ENCODE results near the gene ASB2. TPM values are rescaled to one million over a fixed set of nuclear protein-coding genes. Genes with fewer than 3 reads are reported as not detected.

ASB2 gene
- total and polyA plus RNA-seq, 2 of the 13 experiments (the other 11 are each of a cell fraction or from before 2014, with no cell fraction given): 0.82 to 4.1 TPM

DNA sequence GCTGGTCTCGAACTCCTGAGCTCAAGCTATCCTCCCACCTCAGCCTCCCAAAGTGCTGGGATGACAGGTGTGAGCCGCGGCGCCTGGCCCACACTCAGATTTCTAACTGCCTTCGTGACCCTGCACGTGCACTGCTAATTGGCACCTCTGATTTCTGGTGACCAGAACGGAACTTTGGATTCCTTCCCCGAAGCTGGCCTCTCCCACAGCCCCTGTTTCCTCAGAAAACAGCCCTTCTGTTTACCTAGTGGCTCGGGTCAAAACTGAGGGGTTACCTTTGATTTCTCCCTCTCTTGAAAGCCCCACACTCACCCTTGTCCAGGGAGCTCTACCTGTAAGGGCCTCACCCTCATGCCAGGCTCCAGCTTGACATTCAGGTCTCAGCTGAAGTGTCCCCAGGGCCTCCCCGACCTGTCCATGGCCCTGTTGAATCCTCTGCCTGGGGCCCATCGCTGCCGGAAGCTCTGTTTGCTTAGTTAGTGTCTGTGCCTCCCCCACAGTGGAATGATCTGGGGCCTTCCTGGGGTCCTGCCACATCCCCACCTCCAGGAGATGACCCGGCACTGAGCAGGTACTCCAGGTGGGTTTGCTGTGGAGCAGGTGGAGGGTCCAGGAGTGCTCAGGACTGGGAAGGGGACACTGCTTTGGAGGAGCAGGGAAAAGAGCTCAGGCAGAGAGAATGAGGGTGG lies 73.6 kb downstream of the ASB2 start (continued):
- TF ChIP-seq ZBED4 (CRISPR knock-in tag; IDR thresholded peaks at IDR 0.05; ENCODE audit: borderline replicate concordance): 0 out of 2 replicates have a peak, but pooled peaks have one; percentile 53
- TF ChIP-seq SIX1 (CRISPR knock-in tag; IDR thresholded peaks at IDR 0.05; ENCODE audit: borderline replicate concordance): 0 out of 2 replicates have a peak, but pooled peaks have one; percentile 15
- TF ChIP-seq FLYWCH1 (CRISPR knock-in tag; IDR thresholded peaks at IDR 0.05): no peak
- TF ChIP-seq RFX1 (IDR thresholded peaks at IDR 0.05): no peak
- no peak for TF ChIP-seq ZNF234 (CRISPR knock-in tag; conservative IDR thresholded peaks at IDR 0.05)
- TF ChIP-seq NONO (IDR thresholded peaks at IDR 0.05): no peak
- TF ChIP-seq NONO (CRISPR knock-in tag; conservative IDR thresholded peaks at IDR 0.05): no peak
- TF ChIP-seq MXD1 (CRISPR knock-in tag; IDR thresholded peaks at IDR 0.05): 0 out of 2 replicates have a peak, but pooled peaks have one; percentile 15
- no peak for TF ChIP-seq ONECUT2 (CRISPR knock-in tag; IDR thresholded peaks at IDR 0.05)
- TF ChIP-seq TCF7L2 (IDR thresholded peaks at IDR 0.05; ENCODE audit: low read depth, low read length): no peak
- no peak for TF ChIP-seq SIN3A (IDR thresholded peaks at IDR 0.05; ENCODE audit: borderline replicate concordance, low read depth, low read length)
- no peak for TF ChIP-seq ZZZ3 (CRISPR knock-in tag; IDR thresholded peaks at IDR 0.05; ENCODE audit: borderline replicate concordance)
- no peak for TF ChIP-seq ZFAT (CRISPR knock-in tag; conservative IDR thresholded peaks at IDR 0.05)
- no peak for TF ChIP-seq NCOA5 (CRISPR knock-in tag; IDR thresholded peaks at IDR 0.05)
- TF ChIP-seq HOXA5 (CRISPR knock-in tag; IDR thresholded peaks at IDR 0.05): no peak
- TF ChIP-seq ZNF225 (CRISPR knock-in tag; IDR thresholded peaks at IDR 0.05): no peak
- TF ChIP-seq, protein P1, sequence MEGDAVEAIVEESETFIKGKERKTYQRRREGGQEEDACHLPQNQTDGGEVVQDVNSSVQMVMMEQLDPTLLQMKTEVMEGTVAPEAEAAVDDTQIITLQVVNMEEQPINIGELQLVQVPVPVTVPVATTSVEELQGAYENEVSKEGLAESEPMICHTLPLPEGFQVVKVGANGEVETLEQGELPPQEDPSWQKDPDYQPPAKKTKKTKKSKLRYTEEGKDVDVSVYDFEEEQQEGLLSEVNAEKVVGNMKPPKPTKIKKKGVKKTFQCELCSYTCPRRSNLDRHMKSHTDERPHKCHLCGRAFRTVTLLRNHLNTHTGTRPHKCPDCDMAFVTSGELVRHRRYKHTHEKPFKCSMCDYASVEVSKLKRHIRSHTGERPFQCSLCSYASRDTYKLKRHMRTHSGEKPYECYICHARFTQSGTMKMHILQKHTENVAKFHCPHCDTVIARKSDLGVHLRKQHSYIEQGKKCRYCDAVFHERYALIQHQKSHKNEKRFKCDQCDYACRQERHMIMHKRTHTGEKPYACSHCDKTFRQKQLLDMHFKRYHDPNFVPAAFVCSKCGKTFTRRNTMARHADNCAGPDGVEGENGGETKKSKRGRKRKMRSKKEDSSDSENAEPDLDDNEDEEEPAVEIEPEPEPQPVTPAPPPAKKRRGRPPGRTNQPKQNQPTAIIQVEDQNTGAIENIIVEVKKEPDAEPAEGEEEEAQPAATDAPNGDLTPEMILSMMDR (CRISPR knock-in tag; IDR thresholded peaks at IDR 0.05): no peak
- TF ChIP-seq FOXA3 (CRISPR knock-in tag; IDR thresholded peaks at IDR 0.05): peak; percentile 80
- peak; percentile 46; the same call in 1 of the 2 replicates for TF ChIP-seq MYC (CRISPR knock-in tag; IDR thresholded peaks at IDR 0.05; ENCODE audit: borderline replicate concordance)
- no peak for TF ChIP-seq ZFP36 (IDR thresholded peaks at IDR 0.05; ENCODE audit: borderline replicate concordance, low read depth, low read length, partially characterized antibody)
- TF ChIP-seq ZNF616 (CRISPR knock-in tag; IDR thresholded peaks at IDR 0.05; ENCODE audit: low read depth): no peak
- no peak for TF ChIP-seq ATF1 (CRISPR knock-in tag; IDR thresholded peaks at IDR 0.05)
- TF ChIP-seq ZNF782 (CRISPR knock-in tag; IDR thresholded peaks at IDR 0.05; ENCODE audit: borderline replicate concordance): no peak
- no peak for TF ChIP-seq GPBP1L1 (CRISPR knock-in tag; IDR thresholded peaks at IDR 0.05)
- peak; percentile 23; the same call in 1 of the 2 replicates for TF ChIP-seq ZNF543 (CRISPR knock-in tag; IDR thresholded peaks at IDR 0.05)
